Measurements from ENCODE around the gene PRDM16.

Gene PRDM16

GRCh38 chr1:3377166-3377565 is 308.2 kb downstream of the PRDM16 start:
- no peaks in the 10 kb centered on the region for H3K27me3 ChIP-seq (ENCODE audit: insufficient read depth, low read depth, severe bottlenecking)
- no peaks in the 10 kb centered on the region for H3K36me3 ChIP-seq
- no peak overlapping the region for H3K27ac ChIP-seq
- H3K9me3 ChIP-seq (ENCODE audit: severe bottlenecking): no peaks in the 10 kb centered on the region
- no peak overlapping the region for H3K4me3 ChIP-seq (ENCODE audit: low read depth, low read length)
- no peak for DNase-seq
- TF ChIP-seq CTCF (IDR thresholded peaks at IDR 0.05; ENCODE audit: low read depth, low read length): no peak

- H3K4me3 ChIP-seq (ENCODE audit: low read depth, low read length): no peak overlapping the region
- no peaks in the 10 kb centered on the region for H3K27me3 ChIP-seq (ENCODE audit: insufficient read depth, low read depth, severe bottlenecking)
- TF ChIP-seq CTCF (IDR thresholded peaks at IDR 0.05; ENCODE audit: low read depth, low read length): no peak
- no peaks in the 10 kb centered on the region for H3K36me3 ChIP-seq
- no peak overlapping the region for H3K27ac ChIP-seq
- DNase-seq: no peak
- H3K9me3 ChIP-seq (ENCODE audit: severe bottlenecking): no peaks in the 10 kb centered on the region
Measured at GRCh38 chr1:3377604-3378279, 308.7 kb downstream of the PRDM16 start.

GRCh38 chr1:3378411-3379208 is 309.6 kb downstream of the PRDM16 start:
- no peak for TF ChIP-seq CTCF (IDR thresholded peaks at IDR 0.05; ENCODE audit: low read depth, low read length)
- no peaks in the 10 kb centered on the region for H3K9me3 ChIP-seq (ENCODE audit: severe bottlenecking)
- no peak overlapping the region for H3K27ac ChIP-seq
- H3K36me3 ChIP-seq: no peaks in the 10 kb centered on the region
- no peak overlapping the region for H3K4me3 ChIP-seq (ENCODE audit: low read depth, low read length)
- DNase-seq: no peak
- no peaks in the 10 kb centered on the region for H3K27me3 ChIP-seq (ENCODE audit: insufficient read depth, low read depth, severe bottlenecking)

- no peaks in the 10 kb centered on the region for H3K9me3 ChIP-seq (ENCODE audit: severe bottlenecking)
- no peak overlapping the region for H3K4me3 ChIP-seq (ENCODE audit: low read depth, low read length)
- no peak for DNase-seq
- H3K36me3 ChIP-seq: no peaks in the 10 kb centered on the region
- no peak for TF ChIP-seq CTCF (IDR thresholded peaks at IDR 0.05; ENCODE audit: low read depth, low read length)
- H3K27me3 ChIP-seq (ENCODE audit: insufficient read depth, low read depth, severe bottlenecking): no peaks in the 10 kb centered on the region
- H3K27ac ChIP-seq: no peak overlapping the region
Measured at GRCh38 chr1:3379934-3380333, 310.9 kb downstream of the PRDM16 start.

- no peaks in the 10 kb centered on the region for H3K36me3 ChIP-seq
- no peaks in the 10 kb centered on the region for H3K9me3 ChIP-seq (ENCODE audit: severe bottlenecking)
- no peaks in the 10 kb centered on the region for H3K27me3 ChIP-seq (ENCODE audit: insufficient read depth, low read depth, severe bottlenecking)
- no peak for DNase-seq
- H3K27ac ChIP-seq: no peak overlapping the region
- H3K4me3 ChIP-seq (ENCODE audit: low read depth, low read length): no peak overlapping the region
- TF ChIP-seq CTCF (IDR thresholded peaks at IDR 0.05; ENCODE audit: low read depth, low read length): no peak
Measured at GRCh38 chr1:3380469-3380868, 311.5 kb downstream of the PRDM16 start.

All from WERI-Rb-1 (cell line).